ENCODE results near the gene MRO. TPM values are rescaled to one million over a fixed set of nuclear protein-coding genes. Genes with fewer than 3 reads are reported as not detected.

The MRO gene
- polyA plus RNA-seq, 1 experiment: 0.06 TPM

- peaks cover 2% of the 10 kb centered on the region for H3K27me3 ChIP-seq (ENCODE audit: control insufficient read depth, insufficient read depth, low read length)
- no peak for TF ChIP-seq CTCF (IDR thresholded peaks at IDR 0.05; ENCODE audit: low read depth, low read length)
- no peaks in the 10 kb centered on the region for H3K9me3 ChIP-seq (ENCODE audit: control insufficient read depth, insufficient read depth, low read length)
- no peak overlapping the region for H3K4me3 ChIP-seq (ENCODE audit: low read depth, low read length)
- no peak for DNase-seq (ENCODE audit: low read depth, low spot score)
- no peak overlapping the region for H3K27ac ChIP-seq (ENCODE audit: low read depth, low read length)
- POLR2A ChIA-PET: no interaction called here
- CTCF ChIA-PET: interaction anchor here (1.2 kb wide), 1 partner anchor 14 kb away, joined by 3 read pairs; no protein-coding TSS in a partner anchor
These were observed 13.6 kb downstream of the MRO start for GRCh38 chr18:50806208-50806616.

DNA sequence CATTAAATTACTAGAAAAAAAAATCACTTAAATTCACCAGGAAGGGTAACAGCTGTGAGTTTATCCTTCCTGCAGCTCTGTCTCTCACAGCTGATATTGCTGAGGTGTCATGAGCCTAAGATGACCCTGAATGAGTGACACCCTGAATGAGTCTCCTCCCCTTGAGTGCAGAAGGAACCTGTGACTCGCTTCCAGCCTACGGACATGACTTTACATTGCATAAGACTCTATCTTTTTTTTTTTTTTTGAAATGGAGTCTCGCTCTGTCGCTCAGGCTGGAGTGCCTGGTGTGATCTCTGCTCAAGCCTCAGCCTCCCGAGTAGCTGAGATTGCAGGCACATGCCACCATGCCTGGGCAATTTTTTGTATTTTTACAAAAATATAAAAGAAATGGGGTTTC lies 14.1 kb downstream of the MRO start:
- H3K27me3 ChIP-seq (ENCODE audit: control insufficient read depth, insufficient read depth, low read length): peaks cover 2% of the 10 kb centered on the region
- no peaks in the 10 kb centered on the region for H3K9me3 ChIP-seq (ENCODE audit: control insufficient read depth, insufficient read depth, low read length)
- DNase-seq (ENCODE audit: low read depth, low spot score): no peak
- POLR2A ChIA-PET: no interaction called here
- CTCF ChIA-PET: interaction anchor here (1.2 kb wide), 1 partner anchor 15 kb away, joined by 3 read pairs; no protein-coding TSS in a partner anchor
- no peak for TF ChIP-seq CTCF (IDR thresholded peaks at IDR 0.05; ENCODE audit: low read depth, low read length)
- no peak overlapping the region for H3K4me3 ChIP-seq (ENCODE audit: low read depth, low read length)
- no peak overlapping the region for H3K27ac ChIP-seq (ENCODE audit: low read depth, low read length)

GRCh38 chr18:50803592-50803991 lies 16.2 kb downstream of the MRO start:
- TF ChIP-seq CTCF (IDR thresholded peaks at IDR 0.05; ENCODE audit: low read depth, low read length): no peak
- CTCF ChIA-PET: no interaction called here
- POLR2A ChIA-PET: no interaction called here
- no peaks in the 10 kb centered on the region for H3K9me3 ChIP-seq (ENCODE audit: control insufficient read depth, insufficient read depth, low read length)
- DNase-seq (ENCODE audit: low read depth, low spot score): no peak
- no peak overlapping the region for H3K4me3 ChIP-seq (ENCODE audit: low read depth, low read length)
- H3K27me3 ChIP-seq (ENCODE audit: control insufficient read depth, insufficient read depth, low read length): peaks cover 2% of the 10 kb centered on the region
- H3K27ac ChIP-seq (ENCODE audit: low read depth, low read length): no peak overlapping the region

GRCh38 chr18:50802141-50802540 lies 17.7 kb downstream of the MRO start:
- no peak for DNase-seq (ENCODE audit: low read depth, low spot score)
- no peak overlapping the region for H3K27ac ChIP-seq (ENCODE audit: low read depth, low read length)
- TF ChIP-seq CTCF (IDR thresholded peaks at IDR 0.05; ENCODE audit: low read depth, low read length): no peak
- POLR2A ChIA-PET: no interaction called here
- CTCF ChIA-PET: no interaction called here
- H3K27me3 ChIP-seq (ENCODE audit: control insufficient read depth, insufficient read depth, low read length): peaks cover 2% of the 10 kb centered on the region
- H3K9me3 ChIP-seq (ENCODE audit: control insufficient read depth, insufficient read depth, low read length): no peaks in the 10 kb centered on the region
- no peak overlapping the region for H3K4me3 ChIP-seq (ENCODE audit: low read depth, low read length)

GRCh38 chr18:50797142-50797541 lies 22.7 kb downstream of the MRO start:
- H3K27me3 ChIP-seq (ENCODE audit: control insufficient read depth, insufficient read depth, low read length): peaks cover 2% of the 10 kb centered on the region
- no peak overlapping the region for H3K27ac ChIP-seq (ENCODE audit: low read depth, low read length)
- H3K4me3 ChIP-seq (ENCODE audit: low read depth, low read length): no peak overlapping the region
- TF ChIP-seq CTCF (IDR thresholded peaks at IDR 0.05; ENCODE audit: low read depth, low read length): no peak
- no peaks in the 10 kb centered on the region for H3K9me3 ChIP-seq (ENCODE audit: control insufficient read depth, insufficient read depth, low read length)
- DNase-seq (ENCODE audit: low read depth, low spot score): no peak
- POLR2A ChIA-PET: no interaction called here
- CTCF ChIA-PET: no interaction called here
